Adrenal gland (tissue), 12 donors: Measurements from ENCODE around the gene CRYM. TPM values are rescaled to one million over a fixed set of nuclear protein-coding genes. Genes with fewer than 3 reads are reported as not detected.

Experiments used
- DNase-seq, 7 donors: peaks; one replicate each; pipeline ENCODE4 v3.0.0-alpha.2; 2019 to 2020
- H3K27ac ChIP-seq, 5 donors: fragments of 200-600 bp; sonication (generic) in 4 of 5; 1 replicate in 3 of 5; 2 replicates in 2 of 5; pipeline versions ENCODE4 v1.5.1 to v1.8.0; 2016 to 2020; ENCODE audit warnings: mild to moderate bottlenecking in 1 of 5
- H3K27me3 ChIP-seq: fragments of 200-600 bp; 2 replicates; pipeline ENCODE4 v1.8.0; 2021
- H3K36me3 ChIP-seq, 2 donors: fragments of 200-600 bp; replicated peaks in 1 of 2; 1 replicate in 1 of 2; 2 replicates in 1 of 2; pipeline versions ENCODE4 v1.5.1 to v1.8.0; 2018 to 2022
- H3K4me1 ChIP-seq, 2 donors: fragments of 200-600 bp; replicated peaks in 1 of 2; 1 replicate in 1 of 2; 2 replicates in 1 of 2; pipeline versions ENCODE4 v1.5.1 to v1.8.0; 2018 to 2021
- H3K4me3 ChIP-seq, 4 donors: fragments of 200-600 bp; sonication (generic) in 3 of 4; one replicate each; pipeline ENCODE4 v1.5.1; 2016 to 2018
- H3K9me3 ChIP-seq, 3 donors: fragments of 200-600 bp; sonication (generic) in 1 of 3; replicated peaks in 1 of 3; 1 replicate in 2 of 3; 2 replicates in 1 of 3; pipeline versions ENCODE4 v1.5.1 to v1.8.0; 2016 to 2021
- POLR2A ChIP-seq, 2 donors: fragments of 450-650 bp; IDR thresholded peaks; one replicate each; pipeline ENCODE4 v1.6.1; 2017; ENCODE audit warnings: antibody characterized with exemption in 2 of 2, mild to moderate bottlenecking in 2 of 2, moderate library complexity in 1 of 2
- WGBS, 4 donors: extraction: QIAGEN DNeasy Blood & Tissue Kit in 2 of 4; methylation state at CpG; one replicate each; pipeline versions ENCODE4 v1.1.5 to v1.1.7; 2013 to 2017; 5-methylcytosine and 5-hydroxymethylcytosine counted together
- intact Hi-C, 2 donors: fragments of 100-400 bp; cut with DNase I; formaldehyde crosslinking; loops; one replicate each; pipeline versions ENCODE4 v1.14.1 to v1.15.0; 2022 to 2023
- polyA plus RNA-seq, 3 donors: library from polyadenylated mRNA; stranded (reverse); fragments of 200-250 nt in 2 of 3; fragments of 350-450 nt in 1 of 3; fragmentation: Illumina TruSeq in 1 of 3; extraction: RNeasy Lipid Tissue Mini Kit (QIAGEN cat#74804) in 1 of 3; gene quantifications; one replicate each; pipeline ENCODE4 v1.2.3, GENCODE V29; 2013 to 2014
- total RNA-seq, 9 donors: library from RNA; depleted of rRNA in 4 of 9; stranded (reverse); fragments of >200 nt in 4 of 9; fragments of 120-200 nt in 1 of 9; fragmentation: NEBNext Ultra II Directional in 1 of 9; extraction: Animal tissue kit (Norgen Biotek cat#: 25700) in 1 of 9; gene quantifications; one replicate each; pipeline versions ENCODE4 v1.1.0 to v1.2.4, GENCODE V29; 2013 to 2023
- TF ChIP-seq, protein P1 (sequence below), 6 experiments: fragments of 450-650 bp in 4 of 6; fragments of 200-600 bp in 2 of 6; sonication (generic) in 1 of 6; IDR thresholded peaks; 1 replicate in 5 of 6; 2 replicates in 1 of 6; pipeline versions ENCODE4 v1.5.1 to v1.8.0; 2016 to 2021; ENCODE audit warnings: antibody characterized with exemption in 6 of 6, mild to moderate bottlenecking in 2 of 6, moderate library complexity in 1 of 6
- donor health status: healthy with polysubstance abuse.
- donor health status: Bipolar disorder and iron deficiency.
- donor health status: DM: yes; HTN: yes; CAD: no.
- donor health status: DM: no; HTN: no; CAD: no.
- donor health status: DM: no; HTN: no; CAD: no.
- donor health status: DM: yes; HTN: yes; CAD: no.

The CRYM gene
- total and polyA plus RNA-seq, 12 donors, result 0.22 to 0.84 (median 0.49) TPM; not detected in 8

DNA sequence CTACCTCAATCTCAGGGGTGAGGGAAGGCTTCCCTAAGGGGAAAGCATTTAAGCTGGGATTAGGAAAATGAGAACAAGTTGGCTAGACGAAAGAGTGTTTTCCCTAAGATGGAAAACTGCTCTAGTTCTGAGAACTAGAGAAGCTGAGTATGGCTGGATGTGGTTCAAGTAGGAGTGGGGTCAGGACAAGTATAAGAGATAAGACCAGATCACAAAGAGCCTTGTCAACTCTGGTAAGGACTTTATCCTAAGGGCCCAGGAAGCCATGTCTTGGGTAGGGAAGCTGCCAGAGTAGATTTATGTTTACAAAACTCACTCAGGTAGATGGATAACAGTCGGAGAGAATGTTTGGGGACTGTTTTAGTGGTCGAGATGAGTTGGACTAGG is 42.9 kb downstream of the CRYM start:
- TF ChIP-seq, protein P1, sequence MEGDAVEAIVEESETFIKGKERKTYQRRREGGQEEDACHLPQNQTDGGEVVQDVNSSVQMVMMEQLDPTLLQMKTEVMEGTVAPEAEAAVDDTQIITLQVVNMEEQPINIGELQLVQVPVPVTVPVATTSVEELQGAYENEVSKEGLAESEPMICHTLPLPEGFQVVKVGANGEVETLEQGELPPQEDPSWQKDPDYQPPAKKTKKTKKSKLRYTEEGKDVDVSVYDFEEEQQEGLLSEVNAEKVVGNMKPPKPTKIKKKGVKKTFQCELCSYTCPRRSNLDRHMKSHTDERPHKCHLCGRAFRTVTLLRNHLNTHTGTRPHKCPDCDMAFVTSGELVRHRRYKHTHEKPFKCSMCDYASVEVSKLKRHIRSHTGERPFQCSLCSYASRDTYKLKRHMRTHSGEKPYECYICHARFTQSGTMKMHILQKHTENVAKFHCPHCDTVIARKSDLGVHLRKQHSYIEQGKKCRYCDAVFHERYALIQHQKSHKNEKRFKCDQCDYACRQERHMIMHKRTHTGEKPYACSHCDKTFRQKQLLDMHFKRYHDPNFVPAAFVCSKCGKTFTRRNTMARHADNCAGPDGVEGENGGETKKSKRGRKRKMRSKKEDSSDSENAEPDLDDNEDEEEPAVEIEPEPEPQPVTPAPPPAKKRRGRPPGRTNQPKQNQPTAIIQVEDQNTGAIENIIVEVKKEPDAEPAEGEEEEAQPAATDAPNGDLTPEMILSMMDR (IDR thresholded peaks at IDR 0.05), result no peak
- TF ChIP-seq POLR2A (IDR thresholded peaks at IDR 0.05), result no peak
- no peak for DNase-seq
- 61 to 76% (median 72%) methylated on average over 3 of the region's 3 CpGs for WGBS, 4 donors
- Histone ChIP-seq H3K4me3 (no peak overlapping the region), H3K36me3 (no peaks in the 10 kb centered on the region), H3K4me1 (no peaks in the 10 kb centered on the region), H3K27ac (no peak overlapping the region), H3K9me3 (no peaks in the 10 kb centered on the region), H3K27me3 (no peaks in the 10 kb centered on the region)
- intact Hi-C loops, result no loop called here

DNA sequence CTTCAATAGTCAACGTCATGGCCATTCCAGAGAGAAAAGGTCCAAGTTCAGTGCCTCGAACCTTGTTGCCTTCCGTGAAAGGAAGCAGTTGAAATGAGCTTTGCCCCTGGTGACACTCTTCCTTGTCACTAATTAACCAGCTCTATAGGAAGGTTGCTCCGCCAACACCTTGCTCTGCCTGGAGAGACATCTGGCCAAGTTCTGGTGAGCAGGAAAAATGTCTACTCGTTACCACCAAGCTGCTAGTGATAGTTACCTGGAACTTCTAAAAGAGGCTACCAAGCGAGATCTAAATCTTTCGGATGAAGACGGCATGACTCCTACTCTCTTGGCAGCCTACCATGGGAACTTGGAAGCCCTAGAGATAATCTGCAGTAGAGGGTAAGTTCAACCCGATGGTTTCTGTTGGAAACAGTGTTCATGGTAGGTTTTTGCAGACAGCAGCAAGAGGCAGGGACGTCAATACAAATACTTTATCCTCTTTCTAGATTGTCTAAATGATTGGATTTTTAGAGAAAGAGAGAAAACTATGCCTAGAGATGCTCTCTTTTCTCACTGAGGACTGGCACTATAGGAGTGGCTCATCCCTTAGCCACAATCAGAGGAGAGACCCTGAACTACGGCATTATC is 44.5 kb downstream of the CRYM start, which contains the start of gene ANKS4B:
Gene ANKS4B (plus strand): TSS at position 179 of the 630 bp plus-strand sequence. CDS start 39 bp downstream, at position 218.
- no peak within 1 kb of the TSS for H3K4me3 ChIP-seq
- H3K36me3 ChIP-seq, result no peaks in the 10 kb centered on the region
- TF ChIP-seq, protein P1 (IDR thresholded peaks at IDR 0.05), result no peak
- no peak for TF ChIP-seq POLR2A (IDR thresholded peaks at IDR 0.05)
- H3K4me1 ChIP-seq, result no peaks in the 10 kb centered on the region
- 77 to 83% (median 78%) methylated on average over 11 of the region's 11 CpGs for WGBS, 4 donors
- H3K27ac ChIP-seq, result no peak within 1 kb of the TSS
- no peak for DNase-seq
- intact Hi-C loops, result no loop called here
- no peaks in the 10 kb centered on the region for H3K9me3 ChIP-seq
- no peaks in the 10 kb centered on the region for H3K27me3 ChIP-seq

DNA sequence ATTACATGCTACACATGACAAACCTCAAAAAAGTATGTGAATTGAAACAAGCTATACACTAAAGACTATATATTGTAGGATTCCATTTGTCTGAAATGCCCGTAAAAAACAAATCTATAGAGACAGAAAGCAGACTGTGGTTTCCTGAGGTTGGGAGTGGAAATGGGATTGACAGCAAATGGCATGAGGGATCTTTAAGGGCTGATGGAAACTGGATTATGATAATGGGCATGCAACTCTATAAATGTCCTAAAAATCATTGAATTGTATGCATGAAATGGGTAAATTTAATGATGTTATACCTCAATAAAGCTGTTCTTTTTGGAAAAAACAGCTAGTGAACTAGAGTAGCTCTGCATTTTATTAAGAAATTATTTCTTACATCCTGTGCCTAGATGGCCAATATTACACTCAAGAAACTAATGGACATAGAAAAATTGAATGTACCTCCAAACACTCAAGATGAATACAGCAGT is 45.0 kb downstream of the CRYM start:
- Histone ChIP-seq H3K27ac (no peak overlapping the region), H3K27me3 (no peaks in the 10 kb centered on the region), H3K4me1 (no peaks in the 10 kb centered on the region), H3K36me3 (no peaks in the 10 kb centered on the region), H3K9me3 (no peaks in the 10 kb centered on the region), H3K4me3 (no peak overlapping the region)
- no peak for DNase-seq
- TF ChIP-seq POLR2A (IDR thresholded peaks at IDR 0.05), result no peak
- TF ChIP-seq, protein P1 (IDR thresholded peaks at IDR 0.05), result no peak
- 83 to 92% (median 84%) methylated on average over 1 of the region's 1 CpG for WGBS, 4 donors
- intact Hi-C loops, result no loop called here

DNA sequence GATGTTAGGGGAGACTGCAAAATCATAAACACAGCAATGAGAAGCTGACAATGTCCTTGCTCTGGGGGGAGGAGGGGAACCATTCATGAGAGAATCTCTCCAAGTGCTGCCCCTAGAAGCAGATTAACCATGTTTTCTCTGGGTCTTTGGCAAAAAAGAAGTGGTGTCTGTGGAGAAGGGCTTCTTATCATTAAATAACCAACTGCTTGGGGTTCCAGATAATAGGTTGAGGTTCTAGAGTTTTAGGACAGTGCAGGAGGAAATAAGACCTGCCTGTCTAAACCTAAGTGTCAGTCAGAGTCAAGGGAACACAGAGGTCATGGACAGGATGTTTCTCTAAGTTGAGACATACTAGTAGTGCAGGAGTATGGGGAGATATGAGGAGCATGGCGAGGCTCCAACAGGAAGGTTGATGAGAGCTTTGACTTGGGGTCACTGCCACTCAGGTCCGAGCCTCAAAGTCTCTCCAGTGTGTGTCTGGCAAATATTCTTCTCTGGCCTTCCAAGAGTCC is 49.7 kb downstream of the CRYM start:
- peaks cover 3% of the 10 kb centered on the region for H3K27me3 ChIP-seq
- WGBS, 4 donors, result 42 to 67% (median 51%) methylated on average over 2 of the region's 2 CpGs
- peaks cover 0 to 3% (median 0%) of the 10 kb centered on the region in 3 donors for H3K9me3 ChIP-seq
- H3K36me3 ChIP-seq, result no peaks in the 10 kb centered on the region
- H3K4me1 ChIP-seq, result no peaks in the 10 kb centered on the region
- no peak for DNase-seq
- H3K27ac ChIP-seq, result no peak overlapping the region
- intact Hi-C loops, result no loop called here
- no peak overlapping the region for H3K4me3 ChIP-seq
- no peak for TF ChIP-seq POLR2A (IDR thresholded peaks at IDR 0.05)
- TF ChIP-seq, protein P1 (IDR thresholded peaks at IDR 0.05), result no peak
